ENCODE measurements around the gene GJB2. TPM values are rescaled to one million over a fixed set of nuclear protein-coding genes. Genes with fewer than 3 reads are reported as not detected.

GJB2 gene
- total RNA-seq, 4 donors from 2014 or later = 32.8 to 129 (median 77.5) TPM

DNA sequence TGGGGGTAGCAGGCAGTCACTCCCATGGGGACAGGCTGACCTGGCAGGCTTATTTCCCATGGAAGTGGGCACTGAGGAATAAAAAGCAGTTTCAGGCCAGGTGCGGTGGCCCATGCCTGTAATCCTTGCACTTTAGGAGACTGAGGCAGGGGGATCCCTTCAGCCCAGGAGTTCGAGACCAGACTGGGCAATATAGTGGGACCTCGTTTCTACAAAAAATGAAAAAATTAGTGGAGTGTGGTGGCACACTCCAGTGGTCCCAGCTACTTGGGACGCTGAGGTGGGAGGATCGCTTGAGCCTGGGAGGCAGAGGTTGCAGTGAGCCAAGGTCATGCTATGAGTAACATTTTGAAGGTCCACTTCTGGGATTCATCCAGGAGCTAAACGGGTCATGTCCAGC is 6.0 kb downstream of the GJB2 start:
- peaks cover 4% of the 10 kb centered on the region for H3K4me1 ChIP-seq
- WGBS = 74% methylated on average over 6 of the region's 6 CpGs
- no peak for DNase-seq (ENCODE audit: low spot score in 2 of 2)
- peaks cover 1% of the 10 kb centered on the region for H3K27me3 ChIP-seq
- H3K27ac ChIP-seq = no peak overlapping the region
- H3K36me3 ChIP-seq = no peaks in the 10 kb centered on the region
- no peaks in the 10 kb centered on the region for H3K9me3 ChIP-seq
- no peak overlapping the region for H3K4me3 ChIP-seq
- TF ChIP-seq POLR2AphosphoS5 (IDR thresholded peaks at IDR 0.05) (no peak), EP300 (IDR thresholded peaks at IDR 0.05) (no peak), POLR2A (IDR thresholded peaks at IDR 0.05) (no peak)
- TF ChIP-seq, protein P1, sequence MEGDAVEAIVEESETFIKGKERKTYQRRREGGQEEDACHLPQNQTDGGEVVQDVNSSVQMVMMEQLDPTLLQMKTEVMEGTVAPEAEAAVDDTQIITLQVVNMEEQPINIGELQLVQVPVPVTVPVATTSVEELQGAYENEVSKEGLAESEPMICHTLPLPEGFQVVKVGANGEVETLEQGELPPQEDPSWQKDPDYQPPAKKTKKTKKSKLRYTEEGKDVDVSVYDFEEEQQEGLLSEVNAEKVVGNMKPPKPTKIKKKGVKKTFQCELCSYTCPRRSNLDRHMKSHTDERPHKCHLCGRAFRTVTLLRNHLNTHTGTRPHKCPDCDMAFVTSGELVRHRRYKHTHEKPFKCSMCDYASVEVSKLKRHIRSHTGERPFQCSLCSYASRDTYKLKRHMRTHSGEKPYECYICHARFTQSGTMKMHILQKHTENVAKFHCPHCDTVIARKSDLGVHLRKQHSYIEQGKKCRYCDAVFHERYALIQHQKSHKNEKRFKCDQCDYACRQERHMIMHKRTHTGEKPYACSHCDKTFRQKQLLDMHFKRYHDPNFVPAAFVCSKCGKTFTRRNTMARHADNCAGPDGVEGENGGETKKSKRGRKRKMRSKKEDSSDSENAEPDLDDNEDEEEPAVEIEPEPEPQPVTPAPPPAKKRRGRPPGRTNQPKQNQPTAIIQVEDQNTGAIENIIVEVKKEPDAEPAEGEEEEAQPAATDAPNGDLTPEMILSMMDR (IDR thresholded peaks at IDR 0.05) = no peak

DNA sequence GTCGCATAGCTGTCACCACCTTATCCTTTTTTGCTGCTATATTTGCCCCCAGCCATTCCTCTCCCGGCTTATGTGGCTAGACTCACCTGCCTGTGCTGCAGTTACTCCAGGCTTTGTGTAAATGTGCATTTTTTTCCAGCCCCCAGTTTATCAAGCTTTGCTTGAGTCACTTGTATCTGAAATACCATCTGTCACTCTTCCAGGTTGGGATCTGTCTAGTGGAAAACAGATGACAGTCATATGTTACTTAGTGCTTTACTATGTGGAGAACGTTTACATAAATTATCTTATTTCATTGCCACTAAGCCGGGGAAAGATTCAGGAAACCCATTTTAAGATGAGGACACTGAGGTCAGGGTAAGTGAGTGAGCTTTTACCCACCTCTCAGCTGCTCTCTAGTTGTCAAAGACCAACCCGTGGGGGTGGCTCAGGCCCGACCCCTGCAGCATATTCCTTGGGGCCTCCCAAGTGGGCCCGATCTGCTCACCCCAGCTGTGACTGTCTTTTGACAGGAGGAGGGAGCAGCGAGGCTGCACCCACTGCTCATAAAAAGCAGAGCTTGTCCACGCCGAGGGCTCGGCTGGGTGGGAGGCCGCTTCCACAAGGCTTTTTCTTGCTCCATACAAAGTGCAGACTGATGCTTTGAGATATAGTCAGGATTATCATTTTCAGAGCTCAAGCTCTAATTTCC is 7.2 kb downstream of the GJB2 start:
- no peak for DNase-seq (ENCODE audit: low spot score in 2 of 2)
- Histone ChIP-seq H3K27ac (no peak overlapping the region), H3K27me3 (no peaks in the 10 kb centered on the region), H3K4me3 (no peak overlapping the region), H3K9me3 (no peaks in the 10 kb centered on the region), H3K36me3 (no peaks in the 10 kb centered on the region), H3K4me1 (no peaks in the 10 kb centered on the region)
- 76% methylated on average over 12 of the region's 12 CpGs for WGBS
- TF ChIP-seq POLR2A (IDR thresholded peaks at IDR 0.05) (no peak), EP300 (IDR thresholded peaks at IDR 0.05) (no peak), POLR2AphosphoS5 (IDR thresholded peaks at IDR 0.05) (no peak)
- TF ChIP-seq, protein P1 (IDR thresholded peaks at IDR 0.05) = no peak

DNA sequence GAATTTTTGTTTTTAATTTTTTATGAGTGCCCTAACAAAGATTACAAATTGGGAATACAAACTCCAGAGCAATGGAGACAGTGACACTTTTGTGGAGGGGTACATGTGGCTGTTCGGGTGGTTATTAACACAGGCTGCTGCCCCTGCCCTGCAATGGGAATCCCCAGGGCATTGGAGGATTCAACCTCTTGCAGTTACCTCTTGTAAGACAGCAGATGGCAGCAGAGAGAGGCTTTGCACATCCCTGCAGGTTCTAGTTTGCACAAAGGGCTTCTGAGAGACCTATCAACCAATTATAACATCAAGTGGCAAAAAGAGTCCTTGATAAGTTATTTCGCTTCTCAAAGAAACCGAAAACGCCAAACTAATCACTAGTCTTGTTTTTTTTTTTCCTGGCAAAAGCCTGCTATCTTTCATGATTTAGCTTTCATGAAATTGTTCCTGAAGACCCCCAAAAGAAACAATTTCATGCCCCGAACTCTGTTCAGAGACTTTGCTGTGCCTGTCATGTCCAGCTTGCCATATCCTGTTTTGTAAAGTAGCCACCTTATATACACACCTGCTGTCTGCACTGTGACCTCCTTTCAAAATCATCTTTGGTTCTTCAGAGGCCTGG is 10.4 kb downstream of the GJB2 start:
- no peaks in the 10 kb centered on the region for H3K9me3 ChIP-seq
- no peaks in the 10 kb centered on the region for H3K36me3 ChIP-seq
- no peak for DNase-seq (ENCODE audit: low spot score in 2 of 2)
- WGBS = 20% methylated on average over 5 of the region's 5 CpGs
- peaks cover 4% of the 10 kb centered on the region for H3K4me1 ChIP-seq
- peaks cover 13% of the 10 kb centered on the region for H3K27me3 ChIP-seq
- no peak overlapping the region for H3K27ac ChIP-seq
- H3K4me3 ChIP-seq = no peak overlapping the region
- TF ChIP-seq, protein P1 (IDR thresholded peaks at IDR 0.05) = peak; percentile 66 to 80
- TF ChIP-seq POLR2A (IDR thresholded peaks at IDR 0.05) = no peak
- no peak for TF ChIP-seq EP300 (IDR thresholded peaks at IDR 0.05)
- TF ChIP-seq POLR2AphosphoS5 (IDR thresholded peaks at IDR 0.05) = no peak

DNA sequence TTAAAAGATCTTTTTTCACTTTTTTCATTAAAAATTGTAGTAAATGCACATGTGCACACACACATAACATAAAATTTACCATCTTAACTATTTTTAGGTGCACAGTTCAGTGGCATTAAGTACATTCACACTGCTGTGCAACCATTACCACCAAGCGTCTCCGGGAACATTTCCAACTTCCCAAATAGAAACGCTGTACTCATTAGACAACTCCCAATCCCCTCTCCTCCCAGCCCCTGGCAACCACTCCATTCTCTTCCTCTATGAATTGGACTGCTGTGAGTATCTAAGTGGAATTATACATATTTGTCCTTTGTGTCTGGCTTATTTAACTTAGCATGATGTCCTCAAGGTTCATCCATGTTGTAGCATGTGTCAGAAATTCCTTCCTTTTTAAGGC is 11.6 kb downstream of the GJB2 start:
- Histone ChIP-seq H3K27me3 (peaks cover 16% of the 10 kb centered on the region), H3K36me3 (no peaks in the 10 kb centered on the region), H3K4me1 (peaks cover 11% of the 10 kb centered on the region), H3K27ac (no peak overlapping the region), H3K4me3 (no peak overlapping the region), H3K9me3 (no peaks in the 10 kb centered on the region)
- 57% methylated on average over 3 of the region's 3 CpGs for WGBS
- DNase-seq (ENCODE audit: low spot score in 2 of 2) = no peak
- TF ChIP-seq POLR2AphosphoS5 (IDR thresholded peaks at IDR 0.05) (no peak), EP300 (IDR thresholded peaks at IDR 0.05) (no peak), POLR2A (IDR thresholded peaks at IDR 0.05) (no peak)
- TF ChIP-seq, protein P1 (IDR thresholded peaks at IDR 0.05) = no peak

DNA sequence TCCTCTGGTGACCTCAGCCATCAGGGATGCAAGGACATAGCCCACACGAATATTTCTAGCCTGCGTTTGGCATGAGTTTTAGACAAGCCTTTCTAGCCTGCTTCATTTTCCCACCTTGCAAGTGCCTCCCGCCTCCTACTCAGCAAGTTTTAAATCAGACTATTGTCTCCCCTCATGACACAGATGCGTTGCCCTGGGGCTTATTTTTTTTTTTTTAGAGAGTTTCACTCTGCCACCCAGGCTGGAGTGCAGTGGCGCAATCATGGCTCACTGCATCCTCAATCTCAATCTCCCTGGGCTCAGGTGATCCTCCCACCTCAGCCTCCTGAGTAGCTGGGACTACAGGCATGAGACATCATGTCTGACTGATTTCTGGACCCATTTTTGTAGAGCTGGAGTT is 14.6 kb downstream of the GJB2 start:
- peak in 1 of 2 donors; percentile 34 for DNase-seq (ENCODE audit: low spot score in 2 of 2)
- Histone ChIP-seq H3K9me3 (no peaks in the 10 kb centered on the region), H3K27me3 (peaks cover 16% of the 10 kb centered on the region), H3K36me3 (no peaks in the 10 kb centered on the region), H3K4me3 (no peak overlapping the region), H3K4me1 (peaks cover 31% of the 10 kb centered on the region), H3K27ac (no peak overlapping the region)
- 66% methylated on average over 5 of the region's 5 CpGs for WGBS
- no peak for TF ChIP-seq POLR2AphosphoS5 (IDR thresholded peaks at IDR 0.05)
- TF ChIP-seq EP300 (IDR thresholded peaks at IDR 0.05) = no peak
- no peak for TF ChIP-seq POLR2A (IDR thresholded peaks at IDR 0.05)
- TF ChIP-seq, protein P1 (IDR thresholded peaks at IDR 0.05) = no peak

Data from suprapubic skin (tissue), 4 donors.